HEK293 (cell line): ENCODE results near the gene ZDHHC14.

ENCODE experiments used
- CTCF ChIA-PET: fragments of 350-600 bp; formaldehyde crosslinking; extraction: SDS; loops from one replicate; lab custom pipeline; 2021; ENCODE audit warnings: antibody characterized with exemption; lab: Yijun Ruan, JAX
- POLR2A ChIA-PET: fragments of 300-600 bp; formaldehyde crosslinking; extraction: SDS; loops from one replicate; lab custom pipeline; 2020; ENCODE audit warnings: antibody characterized with exemption, inconsistent platforms; lab: Yijun Ruan, JAX
- H3K27ac ChIP-seq: fragments of 200-500 bp; sonication (Bioruptor generic); 2 replicates; pipeline ENCODE4 v1.5.1; 2014; ENCODE audit warnings: low read depth, low read length, control low read depth, inconsistent platforms; ENCODE audit errors: extremely low read depth
- H3K36me3 ChIP-seq, 2 experiments: fragments of 200-500 bp in 1 of 2; sonication (Bioruptor generic) in 1 of 2; 1 replicate in 1 of 2; 2 replicates in 1 of 2; pipeline ENCODE4 v1.5.1; 2014 to 2017; ENCODE audit warnings: inconsistent platforms in 2 of 2, low read length in 2 of 2; ENCODE audit not compliant: control insufficient read depth in 2 of 2, insufficient read depth in 1 of 2
- H3K4me1 ChIP-seq: fragments of 200-500 bp; sonication (Bioruptor generic); 2 replicates; pipeline ENCODE4 v1.5.1; 2014; ENCODE audit warnings: mild to moderate bottlenecking, low read length, inconsistent platforms; ENCODE audit not compliant: control insufficient read depth, insufficient read depth
- H3K4me3 ChIP-seq: 2 replicates; pipeline ENCODE4 v1.5.1; 2011; ENCODE audit warnings: low read depth, mild to moderate bottlenecking, control low read depth, low read length, moderate library complexity
- H3K9me3 ChIP-seq: fragments of 200-500 bp; sonication (Bioruptor generic); 2 replicates; pipeline ENCODE4 v1.5.1; 2014; ENCODE audit warnings: low read depth, low read length, inconsistent platforms; ENCODE audit not compliant: control insufficient read depth, insufficient read depth
- MEIS1 ChIP-seq: sonication (generic); formaldehyde crosslinking; IDR thresholded peaks from 2 replicates; pipeline ENCODE4 v1.8.1; 2022; ENCODE audit warnings: missing genetic modification reagents, mild to moderate bottlenecking, borderline replicate concordance
- OVOL3 ChIP-seq: fragments of 450-650 bp; formaldehyde crosslinking; IDR thresholded peaks from 2 replicates; pipeline ENCODE4 v1.5.1; 2016; ENCODE audit warnings: missing biosample characterization, missing genetic modification characterization
- ZBTB8A ChIP-seq: fragments of 450-650 bp; formaldehyde crosslinking; IDR thresholded peaks from 2 replicates; pipeline ENCODE4 v1.5.1; 2016; ENCODE audit warnings: missing biosample characterization, missing genetic modification characterization
- ZFP41 ChIP-seq: fragments of 450-650 bp; formaldehyde crosslinking; IDR thresholded peaks from 2 replicates; pipeline ENCODE4 v1.5.1; 2016; ENCODE audit warnings: missing biosample characterization, missing genetic modification characterization, borderline replicate concordance
- ZFP69B ChIP-seq: fragments of 450-650 bp; formaldehyde crosslinking; IDR thresholded peaks from 2 replicates; pipeline ENCODE4 v1.5.1; 2016; ENCODE audit warnings: missing biosample characterization, missing genetic modification characterization
- ZNF133 ChIP-seq: fragments of 450-650 bp; formaldehyde crosslinking; IDR thresholded peaks from 2 replicates; pipeline ENCODE4 v1.5.1; 2016; ENCODE audit warnings: missing biosample characterization, missing genetic modification characterization
- ZNF184 ChIP-seq: fragments of 450-650 bp; IDR thresholded peaks from 2 replicates; pipeline ENCODE4 v1.5.1; 2018; ENCODE audit warnings: missing biosample characterization, mild to moderate bottlenecking, missing genetic modification characterization
- ZNF292 ChIP-seq: fragments of 450-650 bp; formaldehyde crosslinking; IDR thresholded peaks from 2 replicates; pipeline ENCODE4 v1.5.1; 2016; ENCODE audit warnings: low read depth, missing biosample characterization, missing genetic modification characterization, borderline replicate concordance
- ZNF311 ChIP-seq: fragments of 450-650 bp; formaldehyde crosslinking; IDR thresholded peaks from 2 replicates; pipeline ENCODE4 v1.5.1; 2017; ENCODE audit warnings: missing biosample characterization, missing genetic modification characterization, borderline replicate concordance
- ZNF560 ChIP-seq: fragments of 450-650 bp; formaldehyde crosslinking; IDR thresholded peaks from 2 replicates; pipeline ENCODE4 v1.5.1; 2017; ENCODE audit warnings: missing biosample characterization, missing genetic modification characterization, borderline replicate concordance
- ZNF571 ChIP-seq: fragments of 450-650 bp; formaldehyde crosslinking; IDR thresholded peaks from 2 replicates; pipeline ENCODE4 v1.5.0; 2017; ENCODE audit warnings: missing biosample characterization, missing genetic modification characterization
- ZNF610 ChIP-seq: fragments of 450-650 bp; formaldehyde crosslinking; IDR thresholded peaks from 2 replicates; pipeline ENCODE4 v1.5.1; 2016; ENCODE audit warnings: missing biosample characterization, missing genetic modification characterization, borderline replicate concordance
- ZNF654 ChIP-seq: fragments of 450-650 bp; formaldehyde crosslinking; IDR thresholded peaks from 2 replicates; pipeline ENCODE4 v1.5.1; 2016; ENCODE audit warnings: low read depth, missing biosample characterization, missing genetic modification characterization
- ZNF670 ChIP-seq: fragments of 450-650 bp; formaldehyde crosslinking; IDR thresholded peaks from 2 replicates; pipeline ENCODE4 v1.5.1; 2016; ENCODE audit warnings: missing biosample characterization, missing genetic modification characterization, low read depth
- TF ChIP-seq, protein P1 (sequence below): fragments of 450-650 bp; formaldehyde crosslinking; IDR thresholded peaks from 2 replicates; pipeline ENCODE4 v1.5.1; 2016; ENCODE audit warnings: missing biosample characterization, missing genetic modification characterization
- TF ChIP-seq, protein P2 (sequence below): fragments of 450-650 bp; formaldehyde crosslinking; IDR thresholded peaks from 2 replicates; pipeline ENCODE4 v1.5.1; 2016; ENCODE audit warnings: missing biosample characterization, missing genetic modification characterization
- TF ChIP-seq, protein P3 (sequence below): fragments of 450-650 bp; formaldehyde crosslinking; IDR thresholded peaks from 2 replicates; pipeline ENCODE4 v1.5.1; 2016; ENCODE audit warnings: missing biosample characterization, missing genetic modification characterization
- TF ChIP-seq, protein P4 (sequence below): fragments of 450-650 bp; formaldehyde crosslinking; conservative IDR thresholded peaks from 2 replicates; pipeline ENCODE4 v1.5.1; 2016; ENCODE audit warnings: low read depth, missing biosample characterization, missing genetic modification characterization
- TF ChIP-seq, protein P5 (sequence below): fragments of 450-650 bp; formaldehyde crosslinking; IDR thresholded peaks from 2 replicates; pipeline ENCODE4 v1.5.1; 2016; ENCODE audit warnings: missing biosample characterization, missing genetic modification characterization

The ZDHHC14 gene

DNA sequence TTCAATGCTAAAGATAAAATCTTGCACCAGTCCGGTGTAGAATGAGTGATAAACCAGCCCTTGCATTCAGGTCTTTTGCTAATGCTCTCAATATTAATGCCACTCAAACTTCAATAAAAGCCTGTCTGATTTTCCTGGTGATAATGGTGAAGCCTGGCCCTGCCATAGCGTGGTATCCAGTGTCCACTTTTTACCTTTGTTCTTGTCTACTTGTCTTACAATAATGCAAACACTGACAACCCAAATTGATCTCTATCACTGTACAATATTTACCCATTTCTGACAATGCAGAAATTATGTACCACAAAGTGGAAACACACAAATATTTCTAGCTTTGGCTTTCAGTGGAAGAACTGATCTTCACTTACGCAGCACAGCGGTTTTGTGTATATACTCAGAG is 189.1 kb downstream of the ZDHHC14 start:
- no peak overlapping the region for H3K4me3 ChIP-seq
- H3K4me1 ChIP-seq: no peaks in the 10 kb centered on the region
- CTCF ChIA-PET: interaction anchor here (0.7 to 2.1 kb wide), 2 partner anchors 255 to 456 kb away, joined by 5 to 9 read pairs; no protein-coding TSS in a partner anchor
- H3K36me3 ChIP-seq: no peaks in the 10 kb centered on the region
- H3K27ac ChIP-seq: no peak overlapping the region
- TF ChIP-seq, protein P1, sequence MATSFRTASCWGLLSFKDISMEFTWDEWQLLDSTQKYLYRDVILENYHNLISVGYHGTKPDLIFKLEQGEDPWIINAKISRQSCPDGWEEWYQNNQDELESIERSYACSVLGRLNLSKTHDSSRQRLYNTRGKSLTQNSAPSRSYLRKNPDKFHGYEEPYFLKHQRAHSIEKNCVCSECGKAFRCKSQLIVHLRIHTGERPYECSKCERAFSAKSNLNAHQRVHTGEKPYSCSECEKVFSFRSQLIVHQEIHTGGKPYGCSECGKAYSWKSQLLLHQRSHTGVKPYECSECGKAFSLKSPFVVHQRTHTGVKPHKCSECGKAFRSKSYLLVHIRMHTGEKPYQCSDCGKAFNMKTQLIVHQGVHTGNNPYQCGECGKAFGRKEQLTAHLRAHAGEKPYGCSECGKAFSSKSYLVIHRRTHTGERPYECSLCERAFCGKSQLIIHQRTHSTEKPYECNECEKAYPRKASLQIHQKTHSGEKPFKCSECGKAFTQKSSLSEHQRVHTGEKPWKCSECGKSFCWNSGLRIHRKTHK (tag by site-specific recombination): no peak
- no peak for TF ChIP-seq ZBTB8A (tag by site-specific recombination)
- TF ChIP-seq ZFP41: no peak
- TF ChIP-seq, all 188 proteins: peak for 0
- POLR2A ChIA-PET: no interaction called here
- no peaks in the 10 kb centered on the region for H3K9me3 ChIP-seq

DNA sequence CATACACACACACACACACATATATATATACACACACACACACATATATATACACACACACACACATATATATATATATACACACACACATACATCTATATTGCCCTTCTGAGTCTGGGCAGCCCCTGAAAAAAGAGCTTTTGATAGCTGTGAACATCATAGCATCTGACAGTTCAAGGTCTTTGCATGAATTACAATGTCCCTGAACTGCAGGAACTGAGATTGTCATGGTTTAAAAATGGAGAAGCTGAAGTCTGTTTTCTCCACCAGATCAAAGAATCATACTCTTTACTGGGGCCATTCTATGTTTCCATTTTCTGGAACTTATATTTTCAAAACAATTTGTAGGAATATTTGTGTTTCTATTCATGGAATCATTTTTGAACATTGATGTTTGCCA is 189.8 kb downstream of the ZDHHC14 start:
- Histone ChIP-seq H3K9me3 (no peaks in the 10 kb centered on the region), H3K36me3 (no peaks in the 10 kb centered on the region), H3K27ac (no peak overlapping the region), H3K4me3 (no peak overlapping the region), H3K4me1 (no peaks in the 10 kb centered on the region)
- POLR2A ChIA-PET: no interaction called here
- CTCF ChIA-PET: interaction anchor here (0.5 to 2.1 kb wide), 3 partner anchors 9 to 256 kb away, joined by 3 to 9 read pairs (median 7); no protein-coding TSS in a partner anchor
- no peak for TF ChIP-seq ZNF560 (tag by site-specific recombination)
- TF ChIP-seq ZNF133 (tag by site-specific recombination): no peak
- TF ChIP-seq ZNF184 (tag by site-specific recombination): no peak
- TF ChIP-seq MEIS1 (CRISPR knock-in tag): no peak
- TF ChIP-seq ZNF311 (tag by site-specific recombination): no peak
- TF ChIP-seq ZNF654 (tag by site-specific recombination): no peak
- TF ChIP-seq ZNF571 (tag by site-specific recombination): no peak
- TF ChIP-seq OVOL3 (tag by site-specific recombination): no peak
- TF ChIP-seq ZNF610 (tag by site-specific recombination): no peak
- TF ChIP-seq ZNF292 (tag by site-specific recombination): no peak
- TF ChIP-seq, protein P2, sequence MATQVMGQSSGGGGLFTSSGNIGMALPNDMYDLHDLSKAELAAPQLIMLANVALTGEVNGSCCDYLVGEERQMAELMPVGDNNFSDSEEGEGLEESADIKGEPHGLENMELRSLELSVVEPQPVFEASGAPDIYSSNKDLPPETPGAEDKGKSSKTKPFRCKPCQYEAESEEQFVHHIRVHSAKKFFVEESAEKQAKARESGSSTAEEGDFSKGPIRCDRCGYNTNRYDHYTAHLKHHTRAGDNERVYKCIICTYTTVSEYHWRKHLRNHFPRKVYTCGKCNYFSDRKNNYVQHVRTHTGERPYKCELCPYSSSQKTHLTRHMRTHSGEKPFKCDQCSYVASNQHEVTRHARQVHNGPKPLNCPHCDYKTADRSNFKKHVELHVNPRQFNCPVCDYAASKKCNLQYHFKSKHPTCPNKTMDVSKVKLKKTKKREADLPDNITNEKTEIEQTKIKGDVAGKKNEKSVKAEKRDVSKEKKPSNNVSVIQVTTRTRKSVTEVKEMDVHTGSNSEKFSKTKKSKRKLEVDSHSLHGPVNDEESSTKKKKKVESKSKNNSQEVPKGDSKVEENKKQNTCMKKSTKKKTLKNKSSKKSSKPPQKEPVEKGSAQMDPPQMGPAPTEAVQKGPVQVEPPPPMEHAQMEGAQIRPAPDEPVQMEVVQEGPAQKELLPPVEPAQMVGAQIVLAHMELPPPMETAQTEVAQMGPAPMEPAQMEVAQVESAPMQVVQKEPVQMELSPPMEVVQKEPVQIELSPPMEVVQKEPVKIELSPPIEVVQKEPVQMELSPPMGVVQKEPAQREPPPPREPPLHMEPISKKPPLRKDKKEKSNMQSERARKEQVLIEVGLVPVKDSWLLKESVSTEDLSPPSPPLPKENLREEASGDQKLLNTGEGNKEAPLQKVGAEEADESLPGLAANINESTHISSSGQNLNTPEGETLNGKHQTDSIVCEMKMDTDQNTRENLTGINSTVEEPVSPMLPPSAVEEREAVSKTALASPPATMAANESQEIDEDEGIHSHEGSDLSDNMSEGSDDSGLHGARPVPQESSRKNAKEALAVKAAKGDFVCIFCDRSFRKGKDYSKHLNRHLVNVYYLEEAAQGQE (tag by site-specific recombination): no peak
- TF ChIP-seq, protein P3, sequence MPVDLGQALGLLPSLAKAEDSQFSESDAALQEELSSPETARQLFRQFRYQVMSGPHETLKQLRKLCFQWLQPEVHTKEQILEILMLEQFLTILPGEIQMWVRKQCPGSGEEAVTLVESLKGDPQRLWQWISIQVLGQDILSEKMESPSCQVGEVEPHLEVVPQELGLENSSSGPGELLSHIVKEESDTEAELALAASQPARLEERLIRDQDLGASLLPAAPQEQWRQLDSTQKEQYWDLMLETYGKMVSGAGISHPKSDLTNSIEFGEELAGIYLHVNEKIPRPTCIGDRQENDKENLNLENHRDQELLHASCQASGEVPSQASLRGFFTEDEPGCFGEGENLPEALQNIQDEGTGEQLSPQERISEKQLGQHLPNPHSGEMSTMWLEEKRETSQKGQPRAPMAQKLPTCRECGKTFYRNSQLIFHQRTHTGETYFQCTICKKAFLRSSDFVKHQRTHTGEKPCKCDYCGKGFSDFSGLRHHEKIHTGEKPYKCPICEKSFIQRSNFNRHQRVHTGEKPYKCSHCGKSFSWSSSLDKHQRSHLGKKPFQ (tag by site-specific recombination): no peak
- TF ChIP-seq ZNF670 (tag by site-specific recombination): no peak
- TF ChIP-seq ZFP69B (tag by site-specific recombination): no peak
- TF ChIP-seq, protein P4, sequence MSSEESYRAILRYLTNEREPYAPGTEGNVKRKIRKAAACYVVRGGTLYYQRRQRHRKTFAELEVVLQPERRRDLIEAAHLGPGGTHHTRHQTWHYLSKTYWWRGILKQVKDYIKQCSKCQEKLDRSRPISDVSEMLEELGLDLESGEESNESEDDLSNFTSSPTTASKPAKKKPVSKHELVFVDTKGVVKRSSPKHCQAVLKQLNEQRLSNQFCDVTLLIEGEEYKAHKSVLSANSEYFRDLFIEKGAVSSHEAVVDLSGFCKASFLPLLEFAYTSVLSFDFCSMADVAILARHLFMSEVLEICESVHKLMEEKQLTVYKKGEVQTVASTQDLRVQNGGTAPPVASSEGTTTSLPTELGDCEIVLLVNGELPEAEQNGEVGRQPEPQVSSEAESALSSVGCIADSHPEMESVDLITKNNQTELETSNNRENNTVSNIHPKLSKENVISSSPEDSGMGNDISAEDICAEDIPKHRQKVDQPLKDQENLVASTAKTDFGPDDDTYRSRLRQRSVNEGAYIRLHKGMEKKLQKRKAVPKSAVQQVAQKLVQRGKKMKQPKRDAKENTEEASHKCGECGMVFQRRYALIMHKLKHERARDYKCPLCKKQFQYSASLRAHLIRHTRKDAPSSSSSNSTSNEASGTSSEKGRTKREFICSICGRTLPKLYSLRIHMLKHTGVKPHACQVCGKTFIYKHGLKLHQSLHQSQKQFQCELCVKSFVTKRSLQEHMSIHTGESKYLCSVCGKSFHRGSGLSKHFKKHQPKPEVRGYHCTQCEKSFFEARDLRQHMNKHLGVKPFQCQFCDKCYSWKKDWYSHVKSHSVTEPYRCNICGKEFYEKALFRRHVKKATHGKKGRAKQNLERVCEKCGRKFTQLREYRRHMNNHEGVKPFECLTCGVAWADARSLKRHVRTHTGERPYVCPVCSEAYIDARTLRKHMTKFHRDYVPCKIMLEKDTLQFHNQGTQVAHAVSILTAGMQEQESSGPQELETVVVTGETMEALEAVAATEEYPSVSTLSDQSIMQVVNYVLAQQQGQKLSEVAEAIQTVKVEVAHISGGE: no peak
- TF ChIP-seq, protein P5, sequence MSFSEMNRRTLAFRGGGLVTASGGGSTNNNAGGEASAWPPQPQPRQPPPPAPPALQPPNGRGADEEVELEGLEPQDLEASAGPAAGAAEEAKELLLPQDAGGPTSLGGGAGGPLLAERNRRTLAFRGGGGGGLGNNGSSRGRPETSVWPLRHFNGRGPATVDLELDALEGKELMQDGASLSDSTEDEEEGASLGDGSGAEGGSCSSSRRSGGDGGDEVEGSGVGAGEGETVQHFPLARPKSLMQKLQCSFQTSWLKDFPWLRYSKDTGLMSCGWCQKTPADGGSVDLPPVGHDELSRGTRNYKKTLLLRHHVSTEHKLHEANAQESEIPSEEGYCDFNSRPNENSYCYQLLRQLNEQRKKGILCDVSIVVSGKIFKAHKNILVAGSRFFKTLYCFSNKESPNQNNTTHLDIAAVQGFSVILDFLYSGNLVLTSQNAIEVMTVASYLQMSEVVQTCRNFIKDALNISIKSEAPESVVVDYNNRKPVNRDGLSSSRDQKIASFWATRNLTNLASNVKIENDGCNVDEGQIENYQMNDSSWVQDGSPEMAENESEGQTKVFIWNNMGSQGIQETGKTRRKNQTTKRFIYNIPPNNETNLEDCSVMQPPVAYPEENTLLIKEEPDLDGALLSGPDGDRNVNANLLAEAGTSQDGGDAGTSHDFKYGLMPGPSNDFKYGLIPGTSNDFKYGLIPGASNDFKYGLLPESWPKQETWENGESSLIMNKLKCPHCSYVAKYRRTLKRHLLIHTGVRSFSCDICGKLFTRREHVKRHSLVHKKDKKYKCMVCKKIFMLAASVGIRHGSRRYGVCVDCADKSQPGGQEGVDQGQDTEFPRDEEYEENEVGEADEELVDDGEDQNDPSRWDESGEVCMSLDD (tag by site-specific recombination): no peak
